Choroid plexus epithelial cell (primary cell): ENCODE measurements around the gene LPP.

Experiments used
- DNase-seq: peaks from one replicate; pipeline ENCODE4 v3.0.0-alpha.2; 2010; ENCODE audit warnings: low read depth
- H3K4me3 ChIP-seq: 2 replicates; pipeline ENCODE4 v1.5.1; 2011; ENCODE audit warnings: low read depth, mild to moderate bottlenecking, control low read depth, low read length, moderate library complexity
- TF ChIP-seq, protein P1 (sequence below): conservative IDR thresholded peaks from 2 replicates; pipeline ENCODE4 v1.5.1; 2011; ENCODE audit warnings: low read depth, mild to moderate bottlenecking, control low read depth, inconsistent platforms, low read length, moderate library complexity

LPP gene

DNA sequence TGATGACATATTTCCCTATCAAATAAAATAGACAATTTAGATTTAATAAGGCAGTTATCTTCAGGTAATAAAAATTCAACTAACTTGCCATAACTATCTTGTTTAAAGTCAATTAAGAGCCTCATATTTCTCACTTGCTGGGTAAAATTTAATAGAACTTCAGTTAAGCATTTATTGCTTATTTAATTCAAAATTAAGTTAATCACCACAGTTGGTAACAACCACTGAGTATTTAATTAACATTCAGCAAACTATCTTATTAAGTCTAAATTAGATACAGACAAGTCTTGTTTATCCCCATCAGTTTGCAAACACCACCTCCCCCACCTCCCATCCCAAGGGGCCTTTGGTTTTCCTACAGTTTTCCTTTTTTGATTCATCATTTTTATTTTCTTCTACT is 14.7 kb downstream of the LPP start:
- TF ChIP-seq, protein P1, sequence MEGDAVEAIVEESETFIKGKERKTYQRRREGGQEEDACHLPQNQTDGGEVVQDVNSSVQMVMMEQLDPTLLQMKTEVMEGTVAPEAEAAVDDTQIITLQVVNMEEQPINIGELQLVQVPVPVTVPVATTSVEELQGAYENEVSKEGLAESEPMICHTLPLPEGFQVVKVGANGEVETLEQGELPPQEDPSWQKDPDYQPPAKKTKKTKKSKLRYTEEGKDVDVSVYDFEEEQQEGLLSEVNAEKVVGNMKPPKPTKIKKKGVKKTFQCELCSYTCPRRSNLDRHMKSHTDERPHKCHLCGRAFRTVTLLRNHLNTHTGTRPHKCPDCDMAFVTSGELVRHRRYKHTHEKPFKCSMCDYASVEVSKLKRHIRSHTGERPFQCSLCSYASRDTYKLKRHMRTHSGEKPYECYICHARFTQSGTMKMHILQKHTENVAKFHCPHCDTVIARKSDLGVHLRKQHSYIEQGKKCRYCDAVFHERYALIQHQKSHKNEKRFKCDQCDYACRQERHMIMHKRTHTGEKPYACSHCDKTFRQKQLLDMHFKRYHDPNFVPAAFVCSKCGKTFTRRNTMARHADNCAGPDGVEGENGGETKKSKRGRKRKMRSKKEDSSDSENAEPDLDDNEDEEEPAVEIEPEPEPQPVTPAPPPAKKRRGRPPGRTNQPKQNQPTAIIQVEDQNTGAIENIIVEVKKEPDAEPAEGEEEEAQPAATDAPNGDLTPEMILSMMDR = no peak
- DNase-seq = no peak
- H3K4me3 ChIP-seq = no peak overlapping the region

DNA sequence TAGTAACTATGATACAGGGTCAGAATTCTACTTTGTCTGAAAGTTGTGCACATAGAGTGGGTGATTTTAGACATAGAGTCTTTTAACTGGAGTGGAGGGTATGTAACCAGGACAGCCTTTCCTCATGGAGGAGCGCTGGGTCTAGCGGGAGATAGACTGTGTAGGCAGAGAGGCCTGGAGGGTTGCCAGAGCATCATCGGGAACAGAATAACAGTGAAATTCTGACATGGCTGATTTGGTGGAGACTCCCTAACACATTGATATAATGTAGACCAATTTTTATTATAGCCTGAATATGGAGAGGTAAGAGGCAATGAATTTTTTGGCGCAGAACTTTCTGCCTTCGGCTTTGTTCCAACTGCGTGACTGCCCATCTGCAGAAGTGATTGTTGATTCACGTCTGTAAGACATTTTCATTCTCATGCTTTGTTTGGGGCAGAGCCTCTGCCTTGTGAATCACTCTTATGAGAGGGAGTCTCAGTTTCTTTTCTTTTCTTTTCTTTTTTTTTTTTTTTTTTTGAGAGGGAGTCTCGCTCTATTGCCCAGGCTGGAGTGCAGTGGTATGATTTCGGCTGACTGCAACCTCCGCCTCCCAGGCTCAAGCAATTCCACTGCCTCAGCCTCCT is 16.0 kb downstream of the LPP start:
- TF ChIP-seq, protein P1 = no peak
- DNase-seq = no peak
- H3K4me3 ChIP-seq = no peak overlapping the region

DNA sequence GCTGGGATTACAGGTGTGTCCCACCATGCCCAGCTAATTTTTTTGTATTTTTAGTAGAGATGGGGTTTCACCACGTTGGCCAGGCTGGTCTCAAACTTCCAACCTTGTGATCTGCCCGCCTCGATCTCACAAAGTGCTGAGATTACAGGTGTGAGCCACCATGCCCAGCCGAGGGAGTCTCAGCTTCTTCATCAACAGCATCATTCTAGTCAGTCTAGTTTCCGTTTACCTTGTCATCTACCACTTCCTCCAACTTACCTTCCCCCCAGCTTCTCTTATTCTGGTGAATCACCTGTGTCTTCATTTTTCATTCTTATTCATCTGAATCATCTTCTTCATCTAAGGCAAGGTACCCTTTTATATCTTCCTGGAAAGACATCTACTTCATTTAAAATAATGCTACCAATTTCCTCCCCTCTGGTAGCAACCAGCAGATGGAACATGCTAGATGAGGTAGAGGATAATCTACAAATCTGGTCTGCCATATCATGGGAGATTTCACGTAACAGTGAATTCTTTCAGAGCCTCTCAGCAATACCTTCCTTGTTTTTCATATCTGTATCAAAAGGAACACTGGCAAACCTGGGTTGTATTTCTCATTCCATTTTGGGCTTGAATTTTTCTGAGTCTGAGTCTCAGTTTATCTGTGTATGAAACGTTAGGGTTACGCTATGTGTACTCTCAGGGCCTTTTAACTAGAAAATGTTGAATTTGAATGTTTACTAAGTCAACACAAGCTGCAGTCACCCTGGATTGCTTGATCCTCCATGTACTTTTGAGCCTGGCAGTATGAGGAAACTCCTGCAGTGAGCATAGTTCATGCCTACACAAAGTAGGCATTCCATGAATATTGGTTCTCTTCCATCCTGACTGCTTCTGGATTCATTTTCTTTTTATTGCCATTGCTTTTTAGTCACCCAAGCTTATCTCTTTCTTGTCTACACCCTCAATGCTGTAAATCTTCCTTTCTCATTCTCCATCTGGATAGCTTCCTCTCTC is 16.8 kb downstream of the LPP start:
- TF ChIP-seq, protein P1 = no peak
- no peak overlapping the region for H3K4me3 ChIP-seq
- no peak for DNase-seq

DNA sequence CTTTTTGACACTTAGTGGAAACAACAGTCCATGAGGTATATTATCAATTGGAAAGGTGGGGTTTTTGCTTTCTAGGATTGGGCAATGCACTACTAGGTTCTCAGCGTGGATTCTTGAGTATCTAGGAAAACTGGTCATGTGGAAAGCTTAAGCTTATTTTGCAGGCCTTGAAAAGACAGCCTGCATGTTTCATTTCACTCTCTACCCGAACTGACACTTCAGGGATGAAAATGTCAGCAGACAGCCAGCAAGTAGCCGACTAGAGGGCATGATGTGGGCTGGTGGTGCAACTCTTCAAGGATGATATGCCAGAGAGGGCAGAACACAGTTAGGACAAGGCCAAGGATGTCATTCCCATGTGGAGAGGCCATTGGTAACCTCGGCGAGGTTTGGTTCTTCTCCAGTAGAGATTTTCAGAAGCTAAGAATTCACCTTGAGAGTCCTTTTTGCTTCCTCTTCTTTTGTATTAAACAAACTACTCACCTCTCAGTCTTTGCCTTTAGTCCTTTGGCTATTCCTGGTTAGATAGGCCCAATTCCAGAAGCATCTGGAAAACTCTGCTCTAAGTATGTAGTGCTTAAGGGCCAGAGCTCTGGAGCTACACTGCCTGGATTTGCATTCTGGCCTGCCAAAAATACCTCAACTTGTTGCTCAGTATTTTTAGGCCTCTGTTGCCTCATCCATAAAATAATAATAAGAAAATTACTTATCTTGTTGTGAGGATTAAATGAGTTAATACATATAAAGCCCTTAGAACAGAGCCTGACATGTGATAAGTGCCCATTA is 17.9 kb downstream of the LPP start:
- no peak for DNase-seq
- TF ChIP-seq, protein P1 = no peak
- H3K4me3 ChIP-seq = no peak overlapping the region

DNA sequence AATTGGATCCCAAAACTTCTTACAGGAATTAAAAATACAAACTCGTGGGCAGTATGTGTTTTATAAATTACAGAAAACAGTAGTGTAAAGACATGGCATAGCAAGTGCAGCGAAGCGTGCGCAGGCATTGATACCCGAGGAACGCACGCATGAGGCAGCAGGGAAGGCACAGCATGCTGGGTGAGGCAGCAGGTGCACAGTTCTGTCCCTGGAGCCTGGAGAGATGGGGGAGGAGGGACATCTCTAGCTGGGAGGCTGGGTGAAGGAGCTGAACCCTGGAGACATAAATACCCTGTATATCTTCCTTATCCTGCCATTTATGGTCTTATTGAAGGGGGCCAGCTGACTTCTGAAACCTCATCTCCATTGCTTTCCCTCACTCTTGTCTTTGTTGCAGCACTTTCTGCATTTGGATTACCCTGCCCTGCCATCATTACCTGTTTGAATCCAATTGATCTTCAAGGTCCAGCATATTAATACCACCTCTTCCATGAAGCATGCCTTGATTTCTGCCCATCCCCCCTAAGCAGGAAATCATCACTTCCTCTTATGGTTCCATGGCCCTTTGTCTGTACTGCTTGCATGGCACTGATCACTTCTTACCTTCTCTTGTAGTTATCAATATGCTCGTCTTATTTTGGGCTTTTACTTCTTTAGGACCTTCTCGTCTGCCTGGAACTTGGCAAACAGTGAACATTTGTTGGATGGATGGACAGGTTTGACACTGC is 20.5 kb downstream of the LPP start:
- no peak overlapping the region for H3K4me3 ChIP-seq
- TF ChIP-seq, protein P1 = no peak
- DNase-seq = no peak

DNA sequence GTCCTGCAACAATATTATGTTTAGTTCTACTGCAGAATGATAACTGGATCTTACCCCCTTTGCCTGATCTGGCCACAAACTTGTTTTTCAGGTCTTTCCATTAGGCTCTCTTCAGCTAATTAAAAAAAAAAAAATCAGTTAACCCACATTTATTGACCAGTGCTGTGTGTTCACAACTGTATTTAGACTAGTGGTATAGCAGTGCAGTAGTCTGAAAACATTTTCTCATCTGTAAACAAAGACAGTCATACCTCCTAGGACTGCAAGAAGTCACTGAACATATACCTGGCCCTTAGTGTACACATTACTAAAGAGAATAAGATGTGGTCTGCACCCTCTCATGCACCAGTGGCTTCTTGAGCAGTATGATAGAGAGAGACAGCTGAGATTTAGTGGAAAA is 22.5 kb downstream of the LPP start:
- TF ChIP-seq, protein P1 = no peak
- no peak for DNase-seq
- no peak overlapping the region for H3K4me3 ChIP-seq
